ENCODE results near the gene ADCY5. TPM values are rescaled to one million over a fixed set of nuclear protein-coding genes. Genes with fewer than 3 reads are reported as not detected.

The ADCY5 gene
- total RNA-seq, 1 donor from 2014 or later, result 4.0 TPM

- DNase-seq, result no peak
- no peaks in the 10 kb centered on the region for H3K27me3 ChIP-seq
- no peaks in the 10 kb centered on the region for H3K36me3 ChIP-seq
- TF ChIP-seq CTCF (IDR thresholded peaks at IDR 0.05), result no peak
- intact Hi-C loops (cut with DNase I), result no loop called here
- no peak for ATAC-seq
- H3K27ac ChIP-seq, result no peak overlapping the region
- no peaks in the 10 kb centered on the region for H3K4me1 ChIP-seq
- H3K9me3 ChIP-seq, result no peaks in the 10 kb centered on the region
- H3K4me3 ChIP-seq, result no peak overlapping the region
Observed at GRCh38 chr3:123295171-123295900, 153.6 kb downstream of the ADCY5 start.

DNA sequence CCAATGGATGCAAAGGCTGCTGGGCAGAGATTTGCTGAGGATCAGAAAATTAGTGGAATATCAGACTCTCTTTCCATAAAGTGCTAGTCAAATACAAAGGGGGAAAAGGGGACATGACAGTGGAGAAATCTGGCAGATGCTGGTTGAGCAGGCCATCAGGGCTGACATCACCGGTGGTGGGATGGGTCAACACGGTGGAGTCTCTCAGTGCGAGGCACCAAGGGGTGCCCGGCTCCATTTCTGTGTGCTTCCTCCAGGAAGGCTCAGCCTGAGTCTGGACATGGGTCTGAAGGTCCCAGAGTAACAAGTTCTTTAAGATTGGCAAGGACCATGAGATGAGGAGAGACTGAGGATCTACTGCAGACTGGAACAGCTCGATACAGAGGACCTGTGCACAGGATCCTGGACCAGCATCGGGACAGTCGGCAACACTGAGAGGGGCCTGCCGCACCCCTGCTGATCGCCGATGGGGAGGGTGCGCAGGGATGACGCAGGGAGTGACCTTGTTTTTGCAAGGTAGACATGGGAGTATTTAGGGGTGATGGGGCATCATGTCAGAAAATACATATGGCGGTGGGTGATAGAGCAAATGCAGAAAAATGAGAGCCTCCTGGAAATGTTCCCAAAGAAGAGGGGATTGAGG lies 154.5 kb downstream of the ADCY5 start:
- no peaks in the 10 kb centered on the region for H3K9me3 ChIP-seq
- no peaks in the 10 kb centered on the region for H3K4me1 ChIP-seq
- H3K4me3 ChIP-seq, result no peak overlapping the region
- TF ChIP-seq CTCF (IDR thresholded peaks at IDR 0.05), result no peak
- H3K27ac ChIP-seq, result no peak overlapping the region
- DNase-seq, result no peak
- H3K36me3 ChIP-seq, result no peaks in the 10 kb centered on the region
- no peak for ATAC-seq
- no peaks in the 10 kb centered on the region for H3K27me3 ChIP-seq
- intact Hi-C loops (cut with DNase I), result no loop called here

DNA sequence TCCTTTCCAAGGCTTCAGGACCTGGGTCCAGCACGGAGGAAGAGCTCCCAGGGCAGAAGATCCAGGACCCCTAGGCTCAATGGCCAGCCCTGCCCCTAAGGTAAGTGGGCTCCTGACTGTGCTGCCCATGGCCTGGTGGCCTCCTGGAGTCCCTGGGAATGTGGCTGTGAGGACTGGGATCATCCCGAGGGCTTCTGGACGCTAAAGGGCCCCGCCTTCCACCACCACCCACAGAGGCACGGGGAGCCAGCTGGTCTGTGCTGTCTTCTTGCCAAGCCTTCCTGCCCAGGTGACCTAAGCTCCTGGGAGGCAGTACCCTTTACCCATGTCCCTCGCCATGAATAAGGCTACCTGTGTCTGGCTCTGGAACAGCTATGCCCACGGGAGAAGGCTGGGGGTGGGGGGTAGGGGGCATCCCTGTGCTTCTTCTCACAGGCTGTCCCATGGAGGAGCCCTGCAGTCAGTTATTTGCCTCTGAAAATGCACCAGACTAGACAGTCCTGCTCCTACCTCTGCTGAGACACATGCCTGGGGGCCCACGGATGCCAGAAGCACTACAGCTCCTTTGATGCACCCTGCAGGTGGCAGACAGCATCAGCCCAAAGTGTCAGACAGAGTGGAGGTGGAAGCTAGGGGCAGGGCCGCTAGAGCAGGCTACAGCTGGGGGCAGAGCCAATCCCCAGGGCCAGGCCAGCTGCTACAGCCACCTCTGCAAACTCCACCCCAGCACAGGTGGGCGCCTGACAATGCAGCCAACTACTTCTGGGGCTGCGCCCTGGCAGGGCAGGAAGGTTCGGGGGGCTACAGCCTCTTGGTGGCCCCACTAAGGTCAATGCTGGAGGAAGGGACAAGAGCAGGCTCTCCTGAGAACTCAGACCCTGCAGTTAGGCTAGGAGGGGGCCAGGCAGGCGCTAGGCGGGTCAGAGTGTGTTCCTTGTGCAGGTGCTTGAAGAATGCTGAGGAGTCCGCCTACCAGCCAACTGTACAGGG lies 156.3 kb downstream of the ADCY5 start:
- TF ChIP-seq CTCF (IDR thresholded peaks at IDR 0.05), result no peak
- no peak for DNase-seq
- H3K27me3 ChIP-seq, result no peaks in the 10 kb centered on the region
- H3K36me3 ChIP-seq, result no peaks in the 10 kb centered on the region
- H3K9me3 ChIP-seq, result no peaks in the 10 kb centered on the region
- ATAC-seq, result no peak
- no peak overlapping the region for H3K27ac ChIP-seq
- intact Hi-C loops (cut with DNase I), result no loop called here
- no peaks in the 10 kb centered on the region for H3K4me1 ChIP-seq
- no peak overlapping the region for H3K4me3 ChIP-seq

- intact Hi-C loops (cut with DNase I), result no loop called here
- DNase-seq (no peak), ATAC-seq (no peak)
- no peak overlapping the region for H3K4me3 ChIP-seq
- H3K36me3 ChIP-seq, result no peaks in the 10 kb centered on the region
- H3K27me3 ChIP-seq, result no peaks in the 10 kb centered on the region
- no peak overlapping the region for H3K27ac ChIP-seq
- no peaks in the 10 kb centered on the region for H3K4me1 ChIP-seq
- TF ChIP-seq CTCF (IDR thresholded peaks at IDR 0.05), result no peak
- no peaks in the 10 kb centered on the region for H3K9me3 ChIP-seq
Observed at GRCh38 chr3:123291404-123291803, 157.5 kb downstream of the ADCY5 start.

- no peaks in the 10 kb centered on the region for H3K36me3 ChIP-seq
- H3K4me3 ChIP-seq, result no peak overlapping the region
- no peak for TF ChIP-seq CTCF (IDR thresholded peaks at IDR 0.05)
- DNase-seq (no peak), ATAC-seq (no peak)
- no peak overlapping the region for H3K27ac ChIP-seq
- no peaks in the 10 kb centered on the region for H3K27me3 ChIP-seq
- H3K9me3 ChIP-seq, result no peaks in the 10 kb centered on the region
- intact Hi-C loops (cut with DNase I), result no loop called here
- no peaks in the 10 kb centered on the region for H3K4me1 ChIP-seq
Observed at GRCh38 chr3:123290962-123291361, 157.9 kb downstream of the ADCY5 start.
